Measurements from ENCODE around the gene MYO1D. TPM values are rescaled to one million over a fixed set of nuclear protein-coding genes. Genes with fewer than 3 reads are reported as not detected.
"Not testable (repeated sequence)": the region's sequence is repeated elsewhere in the genome, so short reads cannot be mapped to it uniquely, and the experiment has no call there.

MYO1D gene
- total RNA-seq, 1 donor from 2014 or later, result 5.5 TPM

GRCh38 chr17:32746698-32747097 lies 130.2 kb downstream of the MYO1D start:
- Histone ChIP-seq H3K36me3 (peaks cover 6% of the 10 kb centered on the region), H3K9me3 (replicated peaks) (no peaks in the 10 kb centered on the region), H3K27ac (replicated peaks) (no peak overlapping the region), H3K4me3 (no peak overlapping the region), H3K27me3 (ENCODE audit: low read depth) (no peaks in the 10 kb centered on the region), H3K4me1 (no peaks in the 10 kb centered on the region)
- intact Hi-C loops (cut with micrococcal nuclease), result no loop called here
- no peak for TF ChIP-seq CTCF (IDR thresholded peaks at IDR 0.05; ENCODE audit: borderline replicate concordance)
- DNase-seq, result no peak

GRCh38 chr17:32746280-32746679 lies 130.6 kb downstream of the MYO1D start:
- H3K4me3 ChIP-seq, result no peak overlapping the region
- no peak for DNase-seq
- TF ChIP-seq CTCF (IDR thresholded peaks at IDR 0.05; ENCODE audit: borderline replicate concordance), result no peak
- H3K36me3 ChIP-seq, result peaks cover 6% of the 10 kb centered on the region
- intact Hi-C loops (cut with micrococcal nuclease), result no loop called here
- H3K27ac ChIP-seq (replicated peaks), result no peak overlapping the region
- H3K4me1 ChIP-seq, result no peaks in the 10 kb centered on the region
- H3K9me3 ChIP-seq (replicated peaks), result no peaks in the 10 kb centered on the region
- H3K27me3 ChIP-seq (ENCODE audit: low read depth), result no peaks in the 10 kb centered on the region

GRCh38 chr17:32742681-32743538 lies 134.0 kb downstream of the MYO1D start:
- no peak overlapping the region for H3K27ac ChIP-seq (replicated peaks)
- no peaks in the 10 kb centered on the region for H3K4me1 ChIP-seq
- H3K4me3 ChIP-seq, result no peak overlapping the region
- no peaks in the 10 kb centered on the region for H3K27me3 ChIP-seq (ENCODE audit: low read depth)
- DNase-seq, result no peak
- H3K9me3 ChIP-seq (replicated peaks), result no peaks in the 10 kb centered on the region
- intact Hi-C loops (cut with micrococcal nuclease), result no loop called here
- H3K36me3 ChIP-seq, result peaks cover 6% of the 10 kb centered on the region
- no peak for TF ChIP-seq CTCF (IDR thresholded peaks at IDR 0.05; ENCODE audit: borderline replicate concordance)

- Histone ChIP-seq H3K36me3 (no peaks in the 10 kb centered on the region), H3K27me3 (ENCODE audit: low read depth) (no peaks in the 10 kb centered on the region), H3K27ac (replicated peaks) (no peak overlapping the region), H3K4me3 (no peak overlapping the region), H3K9me3 (replicated peaks) (no peaks in the 10 kb centered on the region), H3K4me1 (no peaks in the 10 kb centered on the region)
- DNase-seq, result no peak
- no peak for TF ChIP-seq CTCF (IDR thresholded peaks at IDR 0.05; ENCODE audit: borderline replicate concordance)
- intact Hi-C loops (cut with micrococcal nuclease), result no loop called here
Measured at GRCh38 chr17:32741381-32741780, 135.5 kb downstream of the MYO1D start.

GRCh38 chr17:32739722-32740121 lies 137.2 kb downstream of the MYO1D start:
- Histone ChIP-seq H3K4me1 (no peaks in the 10 kb centered on the region), H3K4me3 (no peak overlapping the region), H3K36me3 (no peaks in the 10 kb centered on the region), H3K27ac (replicated peaks) (no peak overlapping the region), H3K27me3 (ENCODE audit: low read depth) (no peaks in the 10 kb centered on the region), H3K9me3 (replicated peaks) (no peaks in the 10 kb centered on the region)
- no peak for DNase-seq
- no peak for TF ChIP-seq CTCF (IDR thresholded peaks at IDR 0.05; ENCODE audit: borderline replicate concordance)
- intact Hi-C loops (cut with micrococcal nuclease), result no loop called here

GRCh38 chr17:32739151-32739550 lies 137.8 kb downstream of the MYO1D start:
- intact Hi-C loops (cut with micrococcal nuclease); H3K4me1 ChIP-seq; H3K9me3 ChIP-seq (replicated peaks); DNase-seq; H3K36me3 ChIP-seq; H3K27me3 ChIP-seq (ENCODE audit: low read depth); H3K4me3 ChIP-seq; H3K27ac ChIP-seq (replicated peaks): not testable (repeated sequence)

Data from left ventricle myocardium inferior (tissue), 1 donor.